ENCODE measurements around the gene MFSD6. TPM values are rescaled to one million over a fixed set of nuclear protein-coding genes. Genes with fewer than 3 reads are reported as not detected.

MFSD6 gene
- polyA plus RNA-seq, 1 of the 3 experiments (the other 2 are of a cell fraction), result 15.1 TPM

GRCh38 chr2:190405995-190406394 is 2.2 kb upstream of the MFSD6 start:
- CTCF ChIA-PET, result no interaction called here
- WGBS (ENCODE audit: low lambda C conversion rate), result 79% methylated on average over 3 of the region's 3 CpGs

GRCh38 chr2:190406805-190407204 is 1.4 kb upstream of the MFSD6 start:
- Histone ChIP-seq H3K36me3 (replicated peaks in 1 of 2; ENCODE audit: control insufficient read depth in 1 of 2, insufficient read depth in 2 of 2, low read length in 1 of 2) (no peaks in the 10 kb centered on the region), H3K9ac (no peak overlapping the region), H3F3A (replicated peaks; ENCODE audit: insufficient read depth) (peaks cover 4% of the 10 kb centered on the region), H2AFZ (ENCODE audit: low read depth) (no peak overlapping the region), H3K79me2 (ENCODE audit: insufficient read depth) (no peaks in the 10 kb centered on the region), H4K20me1 (ENCODE audit: insufficient read depth) (no peaks in the 10 kb centered on the region), H3K9me3 (no peaks in the 10 kb centered on the region), H3K4me1 (ENCODE audit: control insufficient read depth in 1 of 2, insufficient read depth in 2 of 2, low read depth in 1 of 2, low read length in 1 of 2) (peaks cover 0 to 13% of the 10 kb centered on the region in 2 experiments; a peak in 2 of 4 replicates), H3K9me2 (no peaks in the 10 kb centered on the region), H3K27ac (ENCODE audit: low read depth in 2 of 2, low read length in 1 of 2) (no peak overlapping the region), H3K4me3 (ENCODE audit: low read depth in 2 of 2, low read length in 1 of 2) (no peak overlapping the region), H3K4me2 (no peak overlapping the region), H3K27me3 (ENCODE audit: insufficient read depth) (no peaks in the 10 kb centered on the region)
- ChIA-PET CTCF (interaction anchor here (0.9 to 1.0 kb wide), 2 partner anchors 10 to 37 kb away, joined by 3 read pairs; no protein-coding TSS in a partner anchor), POLR2A (no interaction called here)
- DNase-seq, result no peak
- no peak for TF ChIP-seq USF2 (IDR thresholded peaks at IDR 0.05; ENCODE audit: borderline replicate concordance, low read depth, low read length)
- no peak for TF ChIP-seq NFIC (IDR thresholded peaks at IDR 0.05; ENCODE audit: borderline replicate concordance)
- TF ChIP-seq CTCF (IDR thresholded peaks at IDR 0.05), result no peak
- no peak for TF ChIP-seq CHD2 (IDR thresholded peaks at IDR 0.05; ENCODE audit: low read length, partially characterized antibody)
- TF ChIP-seq FOXJ3 (CRISPR knock-in tag; IDR thresholded peaks at IDR 0.05), result no peak
- TF ChIP-seq IRF3 (IDR thresholded peaks at IDR 0.05; ENCODE audit: low read depth, low read length), result no peak
- no peak for TF ChIP-seq MEF2A (IDR thresholded peaks at IDR 0.05; ENCODE audit: borderline replicate concordance, low read depth)
- no peak for TF ChIP-seq MAX (IDR thresholded peaks at IDR 0.05; ENCODE audit: low read depth)
- TF ChIP-seq RXRA (IDR thresholded peaks at IDR 0.05; ENCODE audit: borderline replicate concordance, low read depth), result no peak
- TF ChIP-seq RCOR1 (IDR thresholded peaks at IDR 0.05; ENCODE audit: low read length), result no peak
- no peak for TF ChIP-seq RFX5 (IDR thresholded peaks at IDR 0.05; ENCODE audit: low read length)
- TF ChIP-seq POLR2AphosphoS5 (IDR thresholded peaks at IDR 0.05; ENCODE audit: low read depth, low read length), result no peak
- no peak for TF ChIP-seq FOXM1 (IDR thresholded peaks at IDR 0.05; ENCODE audit: low read depth)
- WGBS (ENCODE audit: low lambda C conversion rate), result 98% methylated on average over 4 of the region's 4 CpGs

More at GRCh38 chr2:190405995-190406394, 2.2 kb upstream of the MFSD6 start:
- Histone ChIP-seq H4K20me1 (ENCODE audit: insufficient read depth) (no peaks in the 10 kb centered on the region), H3K36me3 (replicated peaks in 1 of 2; ENCODE audit: control insufficient read depth in 1 of 2, insufficient read depth in 2 of 2, low read length in 1 of 2) (no peaks in the 10 kb centered on the region), H3K9ac (no peak overlapping the region), H3K4me1 (ENCODE audit: control insufficient read depth in 1 of 2, insufficient read depth in 2 of 2, low read depth in 1 of 2, low read length in 1 of 2) (peaks cover 0 to 13% of the 10 kb centered on the region in 2 experiments; a peak in 2 of 4 replicates), H3F3A (replicated peaks; ENCODE audit: insufficient read depth) (peaks cover 4% of the 10 kb centered on the region), H3K27ac (ENCODE audit: low read depth in 2 of 2, low read length in 1 of 2) (no peak overlapping the region), H3K27me3 (ENCODE audit: insufficient read depth) (no peaks in the 10 kb centered on the region), H3K4me3 (ENCODE audit: low read depth in 2 of 2, low read length in 1 of 2) (no peak overlapping the region), H3K9me2 (no peaks in the 10 kb centered on the region), H3K4me2 (no peak overlapping the region), H2AFZ (ENCODE audit: low read depth) (no peak overlapping the region), H3K79me2 (ENCODE audit: insufficient read depth) (no peaks in the 10 kb centered on the region), H3K9me3 (no peaks in the 10 kb centered on the region)
- TF ChIP-seq SIN3A (IDR thresholded peaks at IDR 0.05; ENCODE audit: borderline replicate concordance, low read depth, low read length) (no peak), JUND (IDR thresholded peaks at IDR 0.05) (no peak), NFIC (IDR thresholded peaks at IDR 0.05; ENCODE audit: borderline replicate concordance) (no peak), FOXJ3 (CRISPR knock-in tag; IDR thresholded peaks at IDR 0.05) (no peak), EZH2phosphoT487 (IDR thresholded peaks at IDR 0.05; ENCODE audit: borderline replicate concordance, low read depth) (no peak), USF1 (IDR thresholded peaks at IDR 0.05; ENCODE audit: borderline replicate concordance, low read depth) (no peak)
- DNase-seq, result no peak
- POLR2A ChIA-PET, result no interaction called here
